Right kidney (tissue), 1 donor: ENCODE data around the gene DST.
"Not testable (repeated sequence)": the region's sequence is repeated elsewhere in the genome, so short reads cannot be mapped to it uniquely, and the experiment has no call there.

Source experiments
- DNase-seq: peaks from one replicate; pipeline ENCODE4 v3.0.0-alpha.2; 2016

Gene DST

GRCh38 chr6:56664029-56664428 is 21.3 kb upstream of the DST start:
- no peak for DNase-seq

- no peak for DNase-seq
Observed at GRCh38 chr6:56663344-56663743, 20.7 kb upstream of the DST start.

GRCh38 chr6:56661338-56661737 is 18.6 kb upstream of the DST start:
- not testable (repeated sequence) for DNase-seq

- DNase-seq = no peak
Observed at GRCh38 chr6:56660381-56660730, 17.7 kb upstream of the DST start.

- no peak for DNase-seq
Observed at GRCh38 chr6:56659721-56660380, 17.2 kb upstream of the DST start.

- DNase-seq = no peak
Observed at GRCh38 chr6:56658326-56658725, 15.6 kb upstream of the DST start.

- DNase-seq = no peak
Observed at GRCh38 chr6:56657354-56657753, 14.7 kb upstream of the DST start.

- no peak for DNase-seq
Observed at GRCh38 chr6:56656466-56656865, 13.8 kb upstream of the DST start.

- no peak for DNase-seq
Observed at GRCh38 chr6:56655996-56656395, 13.3 kb upstream of the DST start.

GRCh38 chr6:56655249-56655648 is 12.6 kb upstream of the DST start:
- no peak for DNase-seq

GRCh38 chr6:56652994-56653393 is 10.3 kb upstream of the DST start:
- DNase-seq = no peak

- DNase-seq = no peak
Observed at GRCh38 chr6:56652231-56652630, 9.5 kb upstream of the DST start.

GRCh38 chr6:56650191-56650590 is 7.5 kb upstream of the DST start:
- DNase-seq = no peak

- no peak for DNase-seq
Observed at GRCh38 chr6:56649782-56650181, 7.1 kb upstream of the DST start.

- DNase-seq = no peak
Observed at GRCh38 chr6:56649053-56649769, 6.5 kb upstream of the DST start.

- no peak for DNase-seq
Observed at GRCh38 chr6:56647172-56647762, 4.6 kb upstream of the DST start.

GRCh38 chr6:56644366-56644765 is 1.7 kb upstream of the DST start:
- no peak for DNase-seq

- DNase-seq = no peak
Observed at GRCh38 chr6:56643379-56644089, 845 bp upstream of the DST start.

GRCh38 chr6:56640374-56640773 is 2.3 kb downstream of the DST start:
- DNase-seq = no peak

- DNase-seq = no peak
Observed at GRCh38 chr6:56638760-56639159, 3.9 kb downstream of the DST start.

GRCh38 chr6:56637640-56638039 is 5.0 kb downstream of the DST start:
- DNase-seq = no peak

- DNase-seq = no peak
Observed at GRCh38 chr6:56628105-56628504, 14.6 kb downstream of the DST start.

- DNase-seq = no peak
Observed at GRCh38 chr6:56625356-56625755, 17.3 kb downstream of the DST start.

GRCh38 chr6:56624728-56625069 is 18.0 kb downstream of the DST start:
- no peak for DNase-seq
